Measurements from ENCODE around the gene ZNF516. TPM values are rescaled to one million over a fixed set of nuclear protein-coding genes. Genes with fewer than 3 reads are reported as not detected.
A peak's percentile ranks its signal among the peaks of the same experiment; 100 is the strongest.

The ZNF516 gene
- total RNA-seq, 1 donor from 2014 or later, result 192 TPM

GRCh38 chr18:76449111-76449453, 46.0 kb downstream of the ZNF516 start:
- H3K36me3 Mint-ChIP-seq (ENCODE audit: unreplicated experiment), result no peaks in the 10 kb centered on the region
- no peak for TF ChIP-seq CTCF (IDR thresholded peaks at IDR 0.05; ENCODE audit: partially characterized antibody, unreplicated experiment)
- peaks cover 52% of the 10 kb centered on the region for H3K9me3 Mint-ChIP-seq (ENCODE audit: unreplicated experiment)
- H3K27me3 Mint-ChIP-seq (ENCODE audit: unreplicated experiment), result peaks cover 32% of the 10 kb centered on the region
- no peak for DNase-seq
- H3K27ac Mint-ChIP-seq (ENCODE audit: unreplicated experiment), result peak overlapping the region; percentile 87
- H3K4me1 Mint-ChIP-seq (ENCODE audit: low read depth, unreplicated experiment), result peaks cover 83% of the 10 kb centered on the region
- peak overlapping the region; percentile 70 for H3K4me3 Mint-ChIP-seq (ENCODE audit: unreplicated experiment)

- Mint-ChIP-seq H3K27me3 (ENCODE audit: unreplicated experiment) (peaks cover 31% of the 10 kb centered on the region), H3K9me3 (ENCODE audit: unreplicated experiment) (peaks cover 49% of the 10 kb centered on the region), H3K36me3 (ENCODE audit: unreplicated experiment) (peaks cover under 1% of the 10 kb centered on the region), H3K27ac (ENCODE audit: unreplicated experiment) (peak overlapping the region; percentile 87), H3K4me1 (ENCODE audit: low read depth, unreplicated experiment) (peaks cover 85% of the 10 kb centered on the region), H3K4me3 (ENCODE audit: unreplicated experiment) (peak overlapping the region; percentile 78)
- DNase-seq, result no peak
- TF ChIP-seq CTCF (IDR thresholded peaks at IDR 0.05; ENCODE audit: partially characterized antibody, unreplicated experiment), result no peak
Measured at GRCh38 chr18:76448256-76449110, 46.6 kb downstream of the ZNF516 start.

GRCh38 chr18:76447258-76447890, 47.7 kb downstream of the ZNF516 start:
- peaks cover 4% of the 10 kb centered on the region for H3K36me3 Mint-ChIP-seq (ENCODE audit: unreplicated experiment)
- H3K9me3 Mint-ChIP-seq (ENCODE audit: unreplicated experiment), result peaks cover 46% of the 10 kb centered on the region
- DNase-seq, result no peak
- no peak for TF ChIP-seq CTCF (IDR thresholded peaks at IDR 0.05; ENCODE audit: partially characterized antibody, unreplicated experiment)
- H3K27me3 Mint-ChIP-seq (ENCODE audit: unreplicated experiment), result peaks cover 34% of the 10 kb centered on the region
- peak overlapping the region; percentile 95 for H3K27ac Mint-ChIP-seq (ENCODE audit: unreplicated experiment)
- peak overlapping the region; percentile 91 for H3K4me3 Mint-ChIP-seq (ENCODE audit: unreplicated experiment)
- H3K4me1 Mint-ChIP-seq (ENCODE audit: low read depth, unreplicated experiment), result peaks cover 80% of the 10 kb centered on the region

GRCh38 chr18:76446321-76447257, 48.5 kb downstream of the ZNF516 start:
- peaks cover 77% of the 10 kb centered on the region for H3K4me1 Mint-ChIP-seq (ENCODE audit: low read depth, unreplicated experiment)
- H3K27ac Mint-ChIP-seq (ENCODE audit: unreplicated experiment), result peak overlapping the region; percentile 95
- no peak for DNase-seq
- TF ChIP-seq CTCF (IDR thresholded peaks at IDR 0.05; ENCODE audit: partially characterized antibody, unreplicated experiment), result no peak
- peaks cover 4% of the 10 kb centered on the region for H3K36me3 Mint-ChIP-seq (ENCODE audit: unreplicated experiment)
- peaks cover 29% of the 10 kb centered on the region for H3K27me3 Mint-ChIP-seq (ENCODE audit: unreplicated experiment)
- peaks cover 40% of the 10 kb centered on the region for H3K9me3 Mint-ChIP-seq (ENCODE audit: unreplicated experiment)
- H3K4me3 Mint-ChIP-seq (ENCODE audit: unreplicated experiment), result peak overlapping the region; percentile 91

Measured in glutamatergic neuron (in vitro differentiated cells).